Psoas muscle (tissue), 8 donors: ENCODE measurements around the gene PLA2G12B. TPM values are rescaled to one million over a fixed set of nuclear protein-coding genes. Genes with fewer than 3 reads are reported as not detected.

Experiments
- ATAC-seq, 4 donors: fragments of 200-7000 bp; cut with Tn5 transposase; one replicate each; pipeline ENCODE4 v1.9.1; 2020; ENCODE audit warnings: moderate library complexity in 3 of 4, mild to moderate bottlenecking in 2 of 4
- DNase-seq, 2 donors: peaks; one replicate each; pipeline ENCODE4 v3.0.0-alpha.2; 2020
- H3K27ac ChIP-seq: fragments of 200-600 bp; one replicate; pipeline ENCODE4 v1.8.0; 2022
- H3K27me3 ChIP-seq, 3 donors: fragments of 200-600 bp in 1 of 3; one replicate each; pipeline versions ENCODE4 v1.6.1 to v1.8.0; 2013 to 2022; ENCODE audit warnings: low read length in 2 of 3, mild to moderate bottlenecking in 2 of 3, moderate library complexity in 1 of 3; ENCODE audit not compliant: insufficient read depth in 3 of 3
- H3K36me3 ChIP-seq, 2 donors: fragments of 200-600 bp in 1 of 2; one replicate each; pipeline versions ENCODE4 v1.6.1 to v1.8.0; 2013 to 2022; ENCODE audit warnings: low read depth in 1 of 2, mild to moderate bottlenecking in 1 of 2, moderate library complexity in 1 of 2; ENCODE audit not compliant: insufficient read depth in 1 of 2
- H3K4me1 ChIP-seq: fragments of 200-600 bp; one replicate; pipeline ENCODE4 v1.8.0; 2022
- H3K4me3 ChIP-seq: fragments of 200-600 bp; one replicate; pipeline ENCODE4 v1.8.0; 2022; ENCODE audit warnings: mild to moderate bottlenecking
- H3K9me3 ChIP-seq: fragments of 200-600 bp; one replicate; pipeline ENCODE4 v1.8.0; 2022
- WGBS, 3 donors: extraction: QIAGEN DNeasy Blood & Tissue Kit; methylation state at CpG; one replicate each; pipeline versions ENCODE4 v1.1.6 to v1.1.7; 2013; 5-methylcytosine and 5-hydroxymethylcytosine counted together
- intact Hi-C, 2 donors: fragments of 100-400 bp; cut with DNase I; formaldehyde crosslinking; loops; one replicate each; pipeline versions ENCODE4 v1.11.0 to v1.14.2; 2022
- polyA plus RNA-seq, 3 donors: library from polyadenylated mRNA; stranded (reverse); fragments of 200-250 nt; gene quantifications; one replicate each; pipeline ENCODE4 v1.2.3, GENCODE V29; 2013
- total RNA-seq, 4 donors: library from RNA; stranded (reverse); fragmentation: NEBNext Ultra II Directional in 2 of 4; extraction: Animal tissue kit (Norgen Biotek cat#: 25700) in 2 of 4; gene quantifications; one replicate each; pipeline versions ENCODE4 v1.2.1 to v1.2.4, GENCODE V29; 2021 to 2023
- TF ChIP-seq, protein P1 (sequence below): fragments of 200-600 bp; IDR thresholded peaks from one replicate; pipeline ENCODE4 v1.8.0; 2022; ENCODE audit warnings: antibody characterized with exemption
- donor health status: healthy with polysubstance abuse.
- donor health status: DM: no; HTN: no; CAD: no; lungs with moderate emphysema.
- donor health status: Bipolar disorder and iron deficiency.
- donor health status: healthy.
- donor health status: DM: yes; HTN: yes; CAD: no.
- donor health status: DM: no; HTN: no; CAD: no.
- donor health status: DM: no; HTN: no; CAD: no.
- donor health status: DM: yes; HTN: yes; CAD: no.

PLA2G12B gene
- total and polyA plus RNA-seq, 7 donors: 0.10 to 0.22 TPM; not detected in 5

DNA sequence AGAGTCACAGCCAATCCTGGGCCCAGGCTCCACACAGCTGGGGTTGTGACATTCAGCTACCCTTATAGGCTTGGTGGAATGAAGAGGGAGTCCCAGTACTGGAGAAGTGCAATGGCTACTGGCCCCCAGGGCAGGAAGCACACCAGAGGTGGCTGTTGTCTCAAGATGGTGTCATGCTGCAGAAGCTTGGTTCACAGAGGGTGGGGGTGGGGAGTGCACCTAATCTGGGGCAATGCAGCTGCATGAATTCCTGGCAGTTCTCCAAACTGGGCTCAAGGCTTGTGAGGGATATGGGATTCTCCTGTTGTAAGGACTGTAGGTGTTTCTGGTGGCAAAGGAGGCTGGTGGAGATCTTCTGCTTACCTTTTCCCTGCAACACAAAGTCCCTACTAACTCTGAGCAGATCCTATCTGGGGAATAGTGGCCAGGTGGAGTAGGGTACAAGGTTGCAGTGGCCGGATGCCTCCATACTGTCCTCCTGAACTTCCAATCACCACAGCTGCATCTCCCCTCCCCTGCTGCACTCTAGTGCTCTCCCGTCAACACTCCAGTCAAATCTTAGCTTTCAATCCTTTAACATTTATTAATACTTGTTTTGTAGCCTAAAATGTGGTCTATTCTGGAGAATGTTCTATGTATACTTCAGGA is 27.4 kb upstream of the PLA2G12B start:
- TF ChIP-seq, protein P1, sequence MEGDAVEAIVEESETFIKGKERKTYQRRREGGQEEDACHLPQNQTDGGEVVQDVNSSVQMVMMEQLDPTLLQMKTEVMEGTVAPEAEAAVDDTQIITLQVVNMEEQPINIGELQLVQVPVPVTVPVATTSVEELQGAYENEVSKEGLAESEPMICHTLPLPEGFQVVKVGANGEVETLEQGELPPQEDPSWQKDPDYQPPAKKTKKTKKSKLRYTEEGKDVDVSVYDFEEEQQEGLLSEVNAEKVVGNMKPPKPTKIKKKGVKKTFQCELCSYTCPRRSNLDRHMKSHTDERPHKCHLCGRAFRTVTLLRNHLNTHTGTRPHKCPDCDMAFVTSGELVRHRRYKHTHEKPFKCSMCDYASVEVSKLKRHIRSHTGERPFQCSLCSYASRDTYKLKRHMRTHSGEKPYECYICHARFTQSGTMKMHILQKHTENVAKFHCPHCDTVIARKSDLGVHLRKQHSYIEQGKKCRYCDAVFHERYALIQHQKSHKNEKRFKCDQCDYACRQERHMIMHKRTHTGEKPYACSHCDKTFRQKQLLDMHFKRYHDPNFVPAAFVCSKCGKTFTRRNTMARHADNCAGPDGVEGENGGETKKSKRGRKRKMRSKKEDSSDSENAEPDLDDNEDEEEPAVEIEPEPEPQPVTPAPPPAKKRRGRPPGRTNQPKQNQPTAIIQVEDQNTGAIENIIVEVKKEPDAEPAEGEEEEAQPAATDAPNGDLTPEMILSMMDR: no peak
- intact Hi-C loops: no loop called here
- Histone ChIP-seq H3K4me3 (no peak overlapping the region), H3K27me3 (no peaks in the 10 kb centered on the region), H3K9me3 (peaks cover 18% of the 10 kb centered on the region), H3K4me1 (no peaks in the 10 kb centered on the region), H3K36me3 (peaks cover 0 to 1% of the 10 kb centered on the region in 2 donors), H3K27ac (no peak overlapping the region)
- ATAC-seq (peak; percentile 13 to 44 (median 30)), DNase-seq (no peak)
- WGBS, 3 donors: 88 to 92% (median 89%) methylated on average over 2 of the region's 2 CpGs

DNA sequence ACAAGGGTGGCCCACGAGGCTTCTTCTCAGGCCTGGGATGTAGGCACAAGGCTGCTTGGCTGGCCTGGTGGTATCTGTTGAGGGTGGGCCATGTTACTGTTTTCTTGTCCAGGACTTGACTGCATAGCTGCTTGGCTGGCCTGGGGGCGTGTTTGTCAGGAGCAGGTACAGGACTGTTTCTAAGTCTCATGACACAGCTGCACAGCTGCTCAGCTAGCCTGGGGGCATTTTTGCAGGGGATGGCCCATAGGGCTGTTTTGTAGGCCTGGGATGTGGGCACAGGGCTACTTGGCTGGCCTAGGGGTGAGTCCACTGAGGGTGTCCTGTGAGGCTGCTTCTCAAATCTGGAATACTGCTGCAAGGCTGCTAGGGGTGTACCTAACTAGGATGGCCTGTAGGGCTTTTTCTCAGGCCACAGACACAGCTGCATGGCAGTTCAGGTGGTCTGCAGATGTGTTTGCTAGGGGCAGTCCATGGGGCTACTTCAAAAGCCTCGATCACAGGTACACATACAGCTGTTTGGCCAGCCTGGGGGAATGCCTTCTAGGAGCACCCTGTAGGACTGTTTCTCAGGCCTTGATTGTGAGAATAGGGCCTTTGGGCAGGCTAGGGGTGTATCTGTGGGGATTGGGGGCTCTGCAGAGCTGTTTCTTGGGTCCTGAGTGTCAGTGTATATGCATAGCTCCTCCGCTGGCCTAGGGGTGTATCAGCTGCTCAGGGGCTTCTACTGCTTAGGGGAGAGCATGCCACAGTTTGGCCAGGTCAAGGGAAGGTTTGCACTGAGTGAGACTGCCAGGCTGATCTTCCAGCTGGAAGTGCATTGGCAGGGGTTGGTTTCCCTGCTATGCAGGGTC is 26.6 kb upstream of the PLA2G12B start:
- Histone ChIP-seq H3K36me3 (no peaks in the 10 kb centered on the region), H3K9me3 (peaks cover 21% of the 10 kb centered on the region), H3K27ac (no peak overlapping the region), H3K27me3 (no peaks in the 10 kb centered on the region), H3K4me1 (no peaks in the 10 kb centered on the region), H3K4me3 (no peak overlapping the region)
- 80 to 97% (median 90%) methylated on average over 4 of the region's 4 CpGs for whole genome bisulfite sequencing, 3 donors
- TF ChIP-seq, protein P1: no peak
- DNase-seq: no peak
- ATAC-seq: peak in 3 of 4 donors; percentile 28 to 42 (median 41)
- intact Hi-C loops: no loop called here

DNA sequence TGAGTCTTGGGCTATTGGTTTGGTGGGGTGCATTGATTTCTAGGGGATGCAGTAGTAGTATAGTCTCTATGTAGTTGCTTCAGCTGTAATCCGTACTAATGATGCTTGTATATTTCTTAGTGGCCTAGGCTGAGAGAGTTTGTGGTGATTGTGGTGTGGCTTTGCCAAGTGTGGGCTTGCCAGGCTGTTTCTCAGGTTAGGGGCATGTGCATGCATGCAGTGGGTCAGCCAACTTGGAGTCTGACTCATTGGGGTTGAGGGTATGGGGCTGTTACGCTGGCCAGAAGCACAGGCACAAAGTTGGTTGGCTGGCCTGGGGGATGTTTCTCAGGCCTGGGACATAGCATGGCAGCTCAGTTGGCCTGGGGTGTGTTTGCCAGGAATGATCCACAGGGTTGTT is 25.7 kb upstream of the PLA2G12B start:
- Histone ChIP-seq H3K4me3 (no peak overlapping the region), H3K9me3 (peaks cover 28% of the 10 kb centered on the region), H3K27me3 (no peaks in the 10 kb centered on the region), H3K27ac (no peak overlapping the region), H3K36me3 (no peaks in the 10 kb centered on the region), H3K4me1 (no peaks in the 10 kb centered on the region)
- peak in 3 of 4 donors; percentile 8 to 23 (median 18) for ATAC-seq
- TF ChIP-seq, protein P1: no peak
- 93% methylated on average over 2 of the region's 2 CpGs for WGBS, 3 donors
- no peak for DNase-seq
- intact Hi-C loops: no loop called here

DNA sequence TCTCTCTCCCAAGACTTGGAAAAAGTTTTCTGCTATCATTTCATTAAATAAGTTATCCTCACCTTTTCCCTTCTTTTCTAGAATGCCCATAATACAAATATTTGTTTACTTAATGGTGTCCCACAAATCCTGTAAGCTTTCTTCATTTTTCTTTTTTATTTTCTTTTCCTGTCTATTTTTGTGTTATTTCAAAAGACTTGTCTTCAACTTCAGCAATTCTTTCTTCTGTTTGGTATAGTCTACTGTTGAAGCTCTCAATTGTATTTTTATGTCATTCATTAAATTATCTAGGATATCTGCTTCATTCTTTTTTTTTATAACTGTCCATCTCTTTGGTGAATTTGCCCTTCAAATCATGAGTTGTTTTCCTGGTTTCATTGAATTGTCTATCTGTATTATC is 25.1 kb upstream of the PLA2G12B start:
- TF ChIP-seq, protein P1: no peak
- DNase-seq (no peak), ATAC-seq (no peak)
- intact Hi-C loops: no loop called here
- no peak overlapping the region for H3K4me3 ChIP-seq
- H3K27me3 ChIP-seq: no peaks in the 10 kb centered on the region
- H3K27ac ChIP-seq: no peak overlapping the region
- H3K36me3 ChIP-seq: no peaks in the 10 kb centered on the region
- no peaks in the 10 kb centered on the region for H3K4me1 ChIP-seq
- peaks cover 33% of the 10 kb centered on the region for H3K9me3 ChIP-seq
